ENCODE results near the gene THSD4. TPM values are rescaled to one million over a fixed set of nuclear protein-coding genes. Genes with fewer than 3 reads are reported as not detected.

Gene THSD4
- total RNA-seq, 2 experiments from 2014 or later: not detected

DNA sequence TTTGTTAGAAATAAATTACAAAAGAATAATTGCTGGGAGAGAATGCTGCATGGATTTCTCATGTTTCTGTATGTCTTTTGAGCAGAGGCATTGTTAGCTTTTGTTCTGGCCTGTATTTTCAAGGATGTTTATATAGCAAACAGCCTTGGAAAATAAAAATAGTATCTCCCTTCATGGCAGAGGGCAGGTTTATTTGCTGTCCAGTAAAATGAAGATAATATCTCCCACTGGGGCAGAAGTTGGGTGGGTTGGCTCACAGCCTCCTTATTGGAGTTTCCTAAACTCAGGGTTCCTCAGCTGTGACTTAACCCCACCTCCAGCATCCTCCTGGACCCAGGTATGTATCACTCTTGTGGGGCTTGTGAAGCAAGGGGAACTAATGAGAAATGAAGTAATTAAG lies 43.7 kb upstream of the THSD4 start:
- H3K4me2 ChIP-seq (ENCODE audit: low read length): no peak overlapping the region
- no TSS peak for BruUV-seq (replicated peaks)
- no peak for TF ChIP-seq EZH2phosphoT487 (IDR thresholded peaks at IDR 0.05; ENCODE audit: borderline replicate concordance, low read depth, low read length)
- TF ChIP-seq, protein P1, sequence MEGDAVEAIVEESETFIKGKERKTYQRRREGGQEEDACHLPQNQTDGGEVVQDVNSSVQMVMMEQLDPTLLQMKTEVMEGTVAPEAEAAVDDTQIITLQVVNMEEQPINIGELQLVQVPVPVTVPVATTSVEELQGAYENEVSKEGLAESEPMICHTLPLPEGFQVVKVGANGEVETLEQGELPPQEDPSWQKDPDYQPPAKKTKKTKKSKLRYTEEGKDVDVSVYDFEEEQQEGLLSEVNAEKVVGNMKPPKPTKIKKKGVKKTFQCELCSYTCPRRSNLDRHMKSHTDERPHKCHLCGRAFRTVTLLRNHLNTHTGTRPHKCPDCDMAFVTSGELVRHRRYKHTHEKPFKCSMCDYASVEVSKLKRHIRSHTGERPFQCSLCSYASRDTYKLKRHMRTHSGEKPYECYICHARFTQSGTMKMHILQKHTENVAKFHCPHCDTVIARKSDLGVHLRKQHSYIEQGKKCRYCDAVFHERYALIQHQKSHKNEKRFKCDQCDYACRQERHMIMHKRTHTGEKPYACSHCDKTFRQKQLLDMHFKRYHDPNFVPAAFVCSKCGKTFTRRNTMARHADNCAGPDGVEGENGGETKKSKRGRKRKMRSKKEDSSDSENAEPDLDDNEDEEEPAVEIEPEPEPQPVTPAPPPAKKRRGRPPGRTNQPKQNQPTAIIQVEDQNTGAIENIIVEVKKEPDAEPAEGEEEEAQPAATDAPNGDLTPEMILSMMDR (conservative IDR thresholded peaks at IDR 0.05; ENCODE audit: low read length): no peak

DNA sequence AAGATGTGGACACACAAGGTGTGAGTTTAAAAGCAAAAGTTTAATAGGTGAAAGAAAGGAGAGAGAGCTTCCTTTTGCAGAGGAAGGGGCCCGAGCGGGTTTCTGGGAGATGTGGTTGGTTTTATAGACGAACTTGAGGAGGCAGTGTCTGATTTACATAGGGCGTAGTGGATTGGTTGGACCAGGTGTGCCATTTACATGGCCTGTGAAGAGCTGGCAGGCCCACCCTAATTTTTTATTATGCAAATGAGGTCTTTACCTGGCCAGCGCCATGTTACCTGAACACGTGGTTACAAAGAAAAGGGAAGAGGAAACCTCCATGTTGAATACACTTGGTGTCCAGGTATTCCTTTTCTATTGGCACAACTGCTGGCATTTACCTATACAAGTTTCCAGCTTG lies 42.8 kb upstream of the THSD4 start:
- ChIA-PET CTCF (ENCODE audit: unreplicated experiment) (no interaction called here), POLR2A (interaction anchor here (1.2 kb wide), 1 partner anchor 11 kb away, joined by 4 read pairs; no protein-coding TSS in a partner anchor)
- H3K9me3 ChIP-seq (ENCODE audit: low read length): no peaks in the 10 kb centered on the region
- intact Hi-C loops (cut with micrococcal nuclease; ENCODE audit: unreplicated experiment): no loop called here
- no peak overlapping the region for H3K27ac ChIP-seq (ENCODE audit: low read depth, low read length, poor library complexity, severe bottlenecking)
- H3K9me2 ChIP-seq (ENCODE audit: insufficient read depth, low read length): no peaks in the 10 kb centered on the region
- no peaks in the 10 kb centered on the region for H4K20me1 ChIP-seq (ENCODE audit: insufficient read depth, low read length)
- BruUV-seq (replicated peaks): no TSS peak
- H3K4me1 ChIP-seq (ENCODE audit: insufficient read depth, low read length, poor library complexity, severe bottlenecking): no peaks in the 10 kb centered on the region
- H3K79me2 ChIP-seq (ENCODE audit: insufficient read depth, low read depth, low read length): no peaks in the 10 kb centered on the region
- no peak overlapping the region for H3K4me3 ChIP-seq (ENCODE audit: low read depth, low read length, poor library complexity, severe bottlenecking)
- H3K36me3 ChIP-seq (ENCODE audit: insufficient read depth, low read length): no peaks in the 10 kb centered on the region
- H3K4me2 ChIP-seq (ENCODE audit: low read length): no peak overlapping the region
- no peak overlapping the region for H2AFZ ChIP-seq (ENCODE audit: low read length)
- TF ChIP-seq, protein P1 (conservative IDR thresholded peaks at IDR 0.05; ENCODE audit: low read length): no peak
- TF ChIP-seq EZH2phosphoT487 (IDR thresholded peaks at IDR 0.05; ENCODE audit: borderline replicate concordance, low read depth, low read length): no peak
- no peak for DNase-seq (ENCODE audit: low spot score)

More for the DNA sequence above, 43.7 kb upstream of the THSD4 start:
- ChIA-PET POLR2A (no interaction called here), CTCF (ENCODE audit: unreplicated experiment) (no interaction called here)
- Histone ChIP-seq H4K20me1 (ENCODE audit: insufficient read depth, low read length) (no peaks in the 10 kb centered on the region), H3K4me1 (ENCODE audit: insufficient read depth, low read length, poor library complexity, severe bottlenecking) (no peaks in the 10 kb centered on the region), H3K27ac (ENCODE audit: low read depth, low read length, poor library complexity, severe bottlenecking) (no peak overlapping the region), H2AFZ (ENCODE audit: low read length) (no peak overlapping the region), H3K36me3 (ENCODE audit: insufficient read depth, low read length) (no peaks in the 10 kb centered on the region), H3K9me3 (ENCODE audit: low read length) (no peaks in the 10 kb centered on the region), H3K9me2 (ENCODE audit: insufficient read depth, low read length) (no peaks in the 10 kb centered on the region), H3K79me2 (ENCODE audit: insufficient read depth, low read depth, low read length) (no peaks in the 10 kb centered on the region), H3K4me3 (ENCODE audit: low read depth, low read length, poor library complexity, severe bottlenecking) (no peak overlapping the region)
- intact Hi-C loops (cut with micrococcal nuclease; ENCODE audit: unreplicated experiment): no loop called here
- DNase-seq (ENCODE audit: low spot score): no peak

- H3K4me3 ChIP-seq (ENCODE audit: low read depth, low read length, poor library complexity, severe bottlenecking): no peak overlapping the region
- H2AFZ ChIP-seq (ENCODE audit: low read length): no peak overlapping the region
- intact Hi-C loops (cut with micrococcal nuclease; ENCODE audit: unreplicated experiment): no loop called here
- no peaks in the 10 kb centered on the region for H3K9me2 ChIP-seq (ENCODE audit: insufficient read depth, low read length)
- no peaks in the 10 kb centered on the region for H3K79me2 ChIP-seq (ENCODE audit: insufficient read depth, low read depth, low read length)
- H3K4me2 ChIP-seq (ENCODE audit: low read length): no peak overlapping the region
- no peak for TF ChIP-seq EZH2phosphoT487 (IDR thresholded peaks at IDR 0.05; ENCODE audit: borderline replicate concordance, low read depth, low read length)
- TF ChIP-seq, protein P1 (conservative IDR thresholded peaks at IDR 0.05; ENCODE audit: low read length): no peak
- no peak for DNase-seq (ENCODE audit: low spot score)
- H3K36me3 ChIP-seq (ENCODE audit: insufficient read depth, low read length): no peaks in the 10 kb centered on the region
- no peak overlapping the region for H3K27ac ChIP-seq (ENCODE audit: low read depth, low read length, poor library complexity, severe bottlenecking)
- no peaks in the 10 kb centered on the region for H4K20me1 ChIP-seq (ENCODE audit: insufficient read depth, low read length)
- CTCF ChIA-PET (ENCODE audit: unreplicated experiment): no interaction called here
- POLR2A ChIA-PET: no interaction called here
- no TSS peak for BruUV-seq (replicated peaks)
- no peaks in the 10 kb centered on the region for H3K4me1 ChIP-seq (ENCODE audit: insufficient read depth, low read length, poor library complexity, severe bottlenecking)
- no peaks in the 10 kb centered on the region for H3K9me3 ChIP-seq (ENCODE audit: low read length)
Measured at GRCh38 chr15:71078506-71079207, 36.6 kb upstream of the THSD4 start.
